ENCODE data around the gene RDH8.

The RDH8 gene

DNA sequence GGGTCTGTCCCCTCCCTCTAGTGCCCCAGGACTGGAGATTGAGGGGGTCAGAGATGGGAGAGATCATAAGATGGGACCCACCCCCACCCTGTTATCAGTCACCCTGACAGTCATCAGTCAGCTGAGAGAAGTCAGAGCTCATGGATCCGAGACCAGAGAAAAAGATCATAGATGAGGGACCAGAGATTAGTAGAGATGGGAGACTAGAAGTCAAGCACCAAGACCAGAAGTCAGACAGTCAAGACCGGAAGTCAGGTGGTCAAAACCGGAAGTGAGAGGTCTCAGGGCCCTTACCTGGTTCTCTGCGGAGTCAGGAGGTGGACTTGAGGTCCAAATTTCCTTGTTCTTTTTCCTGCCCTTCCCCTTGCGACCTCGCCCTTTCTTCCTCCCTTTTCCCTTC is 10.0 kb upstream of the RDH8 start:
- Histone ChIP-seq H3K9me2 (ENCODE audit: low read depth, low read length) (no peaks in the 10 kb centered on the region), H3K79me2 (ENCODE audit: insufficient read depth, low read length) (no peaks in the 10 kb centered on the region), H3K27ac (ENCODE audit: low read depth, low read length, poor library complexity, severe bottlenecking) (no peak overlapping the region), H3K4me1 (ENCODE audit: insufficient read depth, low read length, severe bottlenecking) (no peaks in the 10 kb centered on the region), H3K9ac (ENCODE audit: low read length) (no peak overlapping the region), H3K36me3 (ENCODE audit: insufficient read depth, low read length) (no peaks in the 10 kb centered on the region), H3K9me3 (ENCODE audit: low read length) (no peaks in the 10 kb centered on the region), H3K4me3 (ENCODE audit: low read depth, low read length, poor library complexity, severe bottlenecking) (no peak overlapping the region), H4K20me1 (ENCODE audit: insufficient read depth, low read length) (no peaks in the 10 kb centered on the region), H3K4me2 (ENCODE audit: low read length) (no peak overlapping the region), H2AFZ (ENCODE audit: low read length) (no peak overlapping the region), H3K27me3 (ENCODE audit: insufficient read depth, low read length) (peaks cover 3% of the 10 kb centered on the region; the same call in 1 of the 2 replicates), H3F3A (ENCODE audit: insufficient read depth, low read length) (no peaks in the 10 kb centered on the region)
- no peak for TF ChIP-seq EZH2 (IDR thresholded peaks at IDR 0.05; ENCODE audit: borderline replicate concordance, low read length)
- TF ChIP-seq, protein P1, sequence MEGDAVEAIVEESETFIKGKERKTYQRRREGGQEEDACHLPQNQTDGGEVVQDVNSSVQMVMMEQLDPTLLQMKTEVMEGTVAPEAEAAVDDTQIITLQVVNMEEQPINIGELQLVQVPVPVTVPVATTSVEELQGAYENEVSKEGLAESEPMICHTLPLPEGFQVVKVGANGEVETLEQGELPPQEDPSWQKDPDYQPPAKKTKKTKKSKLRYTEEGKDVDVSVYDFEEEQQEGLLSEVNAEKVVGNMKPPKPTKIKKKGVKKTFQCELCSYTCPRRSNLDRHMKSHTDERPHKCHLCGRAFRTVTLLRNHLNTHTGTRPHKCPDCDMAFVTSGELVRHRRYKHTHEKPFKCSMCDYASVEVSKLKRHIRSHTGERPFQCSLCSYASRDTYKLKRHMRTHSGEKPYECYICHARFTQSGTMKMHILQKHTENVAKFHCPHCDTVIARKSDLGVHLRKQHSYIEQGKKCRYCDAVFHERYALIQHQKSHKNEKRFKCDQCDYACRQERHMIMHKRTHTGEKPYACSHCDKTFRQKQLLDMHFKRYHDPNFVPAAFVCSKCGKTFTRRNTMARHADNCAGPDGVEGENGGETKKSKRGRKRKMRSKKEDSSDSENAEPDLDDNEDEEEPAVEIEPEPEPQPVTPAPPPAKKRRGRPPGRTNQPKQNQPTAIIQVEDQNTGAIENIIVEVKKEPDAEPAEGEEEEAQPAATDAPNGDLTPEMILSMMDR (IDR thresholded peaks at IDR 0.05; ENCODE audit: low read length) = no peak

DNA sequence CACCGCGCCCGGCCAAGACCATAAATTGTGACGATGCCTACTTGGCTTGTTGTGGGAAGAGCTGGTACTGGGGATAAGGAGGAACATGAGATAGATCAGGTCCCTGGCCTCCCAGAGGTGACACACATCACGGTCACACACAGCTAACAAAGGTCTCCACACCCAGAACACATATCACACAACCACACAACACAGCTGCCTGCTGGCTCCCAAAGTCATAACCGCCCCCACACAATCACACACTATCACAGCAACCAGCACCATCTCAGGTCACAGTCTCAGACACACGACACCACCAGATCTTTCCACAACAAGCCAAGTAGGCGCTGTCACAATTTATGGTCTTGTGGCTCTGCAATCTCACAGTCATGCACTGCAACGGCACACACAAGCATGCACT is 8.7 kb upstream of the RDH8 start:
- H3F3A ChIP-seq (ENCODE audit: insufficient read depth, low read length) = no peaks in the 10 kb centered on the region
- no peak overlapping the region for H3K4me2 ChIP-seq (ENCODE audit: low read length)
- no peak overlapping the region for H3K27ac ChIP-seq (ENCODE audit: low read depth, low read length, poor library complexity, severe bottlenecking)
- no peaks in the 10 kb centered on the region for H3K79me2 ChIP-seq (ENCODE audit: insufficient read depth, low read length)
- H3K9me2 ChIP-seq (ENCODE audit: low read depth, low read length) = no peaks in the 10 kb centered on the region
- no peaks in the 10 kb centered on the region for H3K9me3 ChIP-seq (ENCODE audit: low read length)
- H3K4me3 ChIP-seq (ENCODE audit: low read depth, low read length, poor library complexity, severe bottlenecking) = no peak overlapping the region
- no peaks in the 10 kb centered on the region for H4K20me1 ChIP-seq (ENCODE audit: insufficient read depth, low read length)
- H3K36me3 ChIP-seq (ENCODE audit: insufficient read depth, low read length) = no peaks in the 10 kb centered on the region
- H3K9ac ChIP-seq (ENCODE audit: low read length) = no peak overlapping the region
- no peak overlapping the region for H2AFZ ChIP-seq (ENCODE audit: low read length)
- H3K4me1 ChIP-seq (ENCODE audit: insufficient read depth, low read length, severe bottlenecking) = no peaks in the 10 kb centered on the region
- TF ChIP-seq, protein P1 (IDR thresholded peaks at IDR 0.05; ENCODE audit: low read length) = no peak
- TF ChIP-seq EZH2 (IDR thresholded peaks at IDR 0.05; ENCODE audit: borderline replicate concordance, low read length) = no peak
- H3K27me3 ChIP-seq (ENCODE audit: insufficient read depth, low read length) = peaks cover 3% of the 10 kb centered on the region; the same call in 1 of the 2 replicates

DNA sequence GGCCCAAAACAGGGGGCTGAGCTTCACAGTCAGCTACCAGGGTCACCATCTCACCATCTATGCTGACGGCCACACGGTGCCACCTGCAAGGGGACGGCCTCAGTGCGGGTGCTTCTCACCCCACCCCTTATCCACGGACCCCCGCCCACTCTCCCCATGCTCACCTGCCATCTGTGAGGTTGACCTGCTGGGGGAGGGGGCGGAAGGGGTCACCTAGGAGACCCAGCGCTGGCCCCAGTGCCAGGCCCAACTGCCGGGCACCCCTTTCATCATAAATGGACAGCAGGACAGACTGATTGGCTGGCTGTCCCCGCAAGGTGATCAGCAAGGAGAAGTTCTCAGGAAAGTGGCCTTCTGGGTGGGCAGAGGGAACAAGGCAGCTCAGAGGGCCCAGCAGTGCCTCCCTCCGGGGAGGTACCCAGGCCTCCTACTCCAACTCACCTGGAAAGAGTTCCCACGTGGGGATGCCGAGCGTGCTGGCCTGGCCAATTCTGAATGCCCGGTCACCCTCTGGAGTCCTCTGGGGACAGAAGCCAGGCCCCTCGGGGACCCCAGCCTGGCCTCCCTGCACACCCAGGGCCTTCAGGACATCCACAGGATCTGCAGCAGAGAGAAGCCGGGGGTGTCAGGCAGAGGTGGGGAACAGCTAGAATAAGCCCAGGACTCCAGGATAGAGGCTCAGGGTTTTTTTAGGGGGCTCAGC is 7.5 kb upstream of the RDH8 start:
- no peaks in the 10 kb centered on the region for H3F3A ChIP-seq (ENCODE audit: insufficient read depth, low read length)
- H3K79me2 ChIP-seq (ENCODE audit: insufficient read depth, low read length) = no peaks in the 10 kb centered on the region
- no peaks in the 10 kb centered on the region for H3K9me2 ChIP-seq (ENCODE audit: low read depth, low read length)
- H4K20me1 ChIP-seq (ENCODE audit: insufficient read depth, low read length) = no peaks in the 10 kb centered on the region
- no peak overlapping the region for H3K9ac ChIP-seq (ENCODE audit: low read length)
- no peaks in the 10 kb centered on the region for H3K36me3 ChIP-seq (ENCODE audit: insufficient read depth, low read length)
- no peaks in the 10 kb centered on the region for H3K4me1 ChIP-seq (ENCODE audit: insufficient read depth, low read length, severe bottlenecking)
- H3K4me3 ChIP-seq (ENCODE audit: low read depth, low read length, poor library complexity, severe bottlenecking) = no peak overlapping the region
- H3K27me3 ChIP-seq (ENCODE audit: insufficient read depth, low read length) = no peaks in the 10 kb centered on the region; the same call in 1 of the 2 replicates
- H3K27ac ChIP-seq (ENCODE audit: low read depth, low read length, poor library complexity, severe bottlenecking) = no peak overlapping the region
- TF ChIP-seq, protein P1 (IDR thresholded peaks at IDR 0.05; ENCODE audit: low read length) = no peak
- no peak for TF ChIP-seq EZH2 (IDR thresholded peaks at IDR 0.05; ENCODE audit: borderline replicate concordance, low read length)
- H3K9me3 ChIP-seq (ENCODE audit: low read length) = no peaks in the 10 kb centered on the region
- H3K4me2 ChIP-seq (ENCODE audit: low read length) = no peak overlapping the region
- H2AFZ ChIP-seq (ENCODE audit: low read length) = no peak overlapping the region
